K562 (cell line): Measurements from ENCODE around the gene TOX2.

ENCODE experiments used
- CEBPG ChIP-seq, 3 experiments: fragments of 200-800 bp in 1 of 3; sonication (Bioruptor generic) in 1 of 3; sonication (generic) in 1 of 3; formaldehyde crosslinking in 1 of 3; IDR thresholded peaks in 2 of 3; conservative IDR thresholded peaks in 1 of 3; 2 replicates each; pipeline versions ENCODE4 v1.6.1 to v1.8.0; 2016 to 2022; ENCODE audit warnings: missing compliant biosample characterization in 2 of 3, missing genetic modification characterization in 2 of 3, mild to moderate bottlenecking in 1 of 3, missing genetic modification reagents in 1 of 3
- EHMT2 ChIP-seq: fragments of 450-650 bp; IDR thresholded peaks from 2 replicates; pipeline ENCODE4 v1.6.1; 2018; ENCODE audit warnings: antibody characterized with exemption
- FOXA1 ChIP-seq: fragments of 450-650 bp; IDR thresholded peaks from 2 replicates; pipeline ENCODE4 v1.6.1; 2016; ENCODE audit warnings: mild to moderate bottlenecking, borderline replicate concordance
- GTF2F1 ChIP-seq: IDR thresholded peaks from 2 replicates; pipeline ENCODE4 v1.6.1; 2011; ENCODE audit warnings: low read depth, low read length, improper control_type of control experiment
- MEIS2 ChIP-seq: fragments of 450-650 bp; IDR thresholded peaks from 2 replicates; pipeline ENCODE4 v1.6.1; 2014; ENCODE audit warnings: mild to moderate bottlenecking; ENCODE audit not compliant: partially characterized antibody
- MTF1 ChIP-seq: fragments of 250-450 bp; sonication (Bioruptor Pico); IDR thresholded peaks from 2 replicates; pipeline ENCODE4 v1.9.0; 2021; ENCODE audit warnings: moderate library complexity, mild to moderate bottlenecking, inconsistent platforms, borderline replicate concordance
- POLR2A ChIP-seq: fragments of 450-650 bp; conservative IDR thresholded peaks from 2 replicates; pipeline ENCODE4 v1.6.1; 2016
- POLR2H ChIP-seq: IDR thresholded peaks from 2 replicates; pipeline ENCODE4 v1.6.1; 2016; ENCODE audit warnings: missing genetic modification characterization, low read depth, mild to moderate bottlenecking, control low read depth, missing compliant biosample characterization, moderate library complexity
- TBP ChIP-seq: optimal IDR thresholded peaks from 2 replicates; pipeline ENCODE3; 2011; ENCODE audit warnings: low read depth, low read length, improper control_type of control experiment
- ZNF551 ChIP-seq: fragments of 250-450 bp; sonication (Bioruptor Pico); IDR thresholded peaks from 2 replicates; pipeline ENCODE4 v1.5.0; 2021; ENCODE audit warnings: mild to moderate bottlenecking, moderate library complexity
- TF ChIP-seq, protein P1 (sequence below), 2 experiments: fragments of 450-650 bp in 1 of 2; sonication (generic) in 1 of 2; formaldehyde crosslinking; conservative IDR thresholded peaks; 2 replicates each; pipeline versions ENCODE4 v1.4.0 to v1.8.1; 2020 to 2022; ENCODE audit warnings: mild to moderate bottlenecking in 1 of 2, missing genetic modification reagents in 1 of 2
- TF ChIP-seq, protein P2 (sequence below), 3 experiments: IDR thresholded peaks in 2 of 3; conservative IDR thresholded peaks in 1 of 3; 2 replicates each; pipeline ENCODE4 v1.5.1; 2011 to 2012; ENCODE audit warnings: low read length in 3 of 3, mild to moderate bottlenecking in 3 of 3, control low read depth in 2 of 3, improper control_type of control experiment in 1 of 3, inconsistent platforms in 1 of 3, low read depth in 1 of 3, mixed read lengths in 1 of 3, moderate library complexity in 1 of 3; ENCODE audit not compliant: insufficient read depth in 2 of 3

DNA sequence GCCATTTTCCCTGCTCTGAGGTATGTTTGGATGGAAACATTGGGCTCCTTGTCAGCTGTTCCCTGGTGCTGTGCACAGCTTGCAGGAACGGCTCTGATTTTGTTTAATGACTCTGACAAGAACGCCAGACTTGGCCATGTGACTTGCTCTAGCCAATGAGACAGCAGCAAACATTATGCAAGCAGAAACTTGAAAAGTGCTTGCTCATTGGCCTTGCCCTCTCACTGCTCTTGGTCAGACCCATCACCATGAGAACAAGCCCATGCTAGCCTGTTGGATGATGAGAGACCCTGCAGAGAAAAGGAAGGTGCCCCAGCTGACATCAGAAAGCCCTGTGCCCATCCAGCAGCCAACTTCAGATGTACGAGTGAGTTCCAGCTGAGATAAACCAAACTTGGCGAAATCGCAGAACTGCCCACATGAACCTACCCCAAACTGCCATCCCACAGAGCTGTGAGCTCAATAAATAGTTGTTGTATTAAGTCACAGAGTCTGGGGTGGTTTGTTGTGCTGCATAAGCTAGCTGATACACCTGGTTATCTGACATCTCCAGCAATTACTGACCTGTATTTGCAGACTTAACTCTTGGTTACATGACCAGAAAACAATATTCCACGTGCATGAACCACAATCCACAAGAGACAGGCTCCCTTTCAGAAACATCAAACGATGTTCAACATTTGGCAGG lies 175.5 kb downstream of the TOX2 start:
- TF ChIP-seq TBP (no peak), MTF1 (CRISPR knock-in tag) (no peak), POLR2A (no peak), CEBPG (CRISPR knock-in tag; IDR thresholded peaks at IDR 0.05) (no peak), CEBPG (tag; conservative IDR thresholded peaks at IDR 0.05 in 1 of 2, IDR thresholded peaks at IDR 0.05 in 1 of 2) (peak in 1 of 2 experiments; percentile 24; a peak in 2 of 4 replicates), ZNF551 (CRISPR knock-in tag) (no peak), POLR2H (tag) (no peak), FOXA1 (no peak), MEIS2 (no peak), EHMT2 (no peak), GTF2F1 (no peak)
- TF ChIP-seq, protein P1, sequence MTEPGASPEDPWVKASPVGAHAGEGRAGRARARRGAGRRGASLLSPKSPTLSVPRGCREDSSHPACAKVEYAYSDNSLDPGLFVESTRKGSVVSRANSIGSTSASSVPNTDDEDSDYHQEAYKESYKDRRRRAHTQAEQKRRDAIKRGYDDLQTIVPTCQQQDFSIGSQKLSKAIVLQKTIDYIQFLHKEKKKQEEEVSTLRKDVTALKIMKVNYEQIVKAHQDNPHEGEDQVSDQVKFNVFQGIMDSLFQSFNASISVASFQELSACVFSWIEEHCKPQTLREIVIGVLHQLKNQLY (CRISPR knock-in tag; conservative IDR thresholded peaks at IDR 0.05), result no peak
- TF ChIP-seq, protein P2, sequence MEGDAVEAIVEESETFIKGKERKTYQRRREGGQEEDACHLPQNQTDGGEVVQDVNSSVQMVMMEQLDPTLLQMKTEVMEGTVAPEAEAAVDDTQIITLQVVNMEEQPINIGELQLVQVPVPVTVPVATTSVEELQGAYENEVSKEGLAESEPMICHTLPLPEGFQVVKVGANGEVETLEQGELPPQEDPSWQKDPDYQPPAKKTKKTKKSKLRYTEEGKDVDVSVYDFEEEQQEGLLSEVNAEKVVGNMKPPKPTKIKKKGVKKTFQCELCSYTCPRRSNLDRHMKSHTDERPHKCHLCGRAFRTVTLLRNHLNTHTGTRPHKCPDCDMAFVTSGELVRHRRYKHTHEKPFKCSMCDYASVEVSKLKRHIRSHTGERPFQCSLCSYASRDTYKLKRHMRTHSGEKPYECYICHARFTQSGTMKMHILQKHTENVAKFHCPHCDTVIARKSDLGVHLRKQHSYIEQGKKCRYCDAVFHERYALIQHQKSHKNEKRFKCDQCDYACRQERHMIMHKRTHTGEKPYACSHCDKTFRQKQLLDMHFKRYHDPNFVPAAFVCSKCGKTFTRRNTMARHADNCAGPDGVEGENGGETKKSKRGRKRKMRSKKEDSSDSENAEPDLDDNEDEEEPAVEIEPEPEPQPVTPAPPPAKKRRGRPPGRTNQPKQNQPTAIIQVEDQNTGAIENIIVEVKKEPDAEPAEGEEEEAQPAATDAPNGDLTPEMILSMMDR (IDR thresholded peaks at IDR 0.05 in 2 of 3, conservative IDR thresholded peaks at IDR 0.05 in 1 of 3; ENCODE audit: insufficient read depth in 2 of 3, low read depth in 1 of 3, low read length in 3 of 3), result no peak
